SK-N-SH (cell line): ENCODE results near the gene CLEC4G. TPM values are rescaled to one million over a fixed set of nuclear protein-coding genes. Genes with fewer than 3 reads are reported as not detected.

Experiments
- CTCF ChIA-PET: fragments of 300-600, 350-600 bp; formaldehyde crosslinking; extraction: SDS; loops from one replicate; lab custom pipeline; 2021; lab: Yijun Ruan, JAX
- POLR2A ChIA-PET: fragments of 350-600 bp; sonication (Branson Sonifier 250); formaldehyde crosslinking; extraction: SDS; loops from one replicate; lab custom pipeline; 2020; ENCODE audit warnings: antibody characterized with exemption, inconsistent platforms; lab: Yijun Ruan, JAX
- DNase-seq: peaks from one replicate; pipeline ENCODE4 v3.0.0; 2012
- H2AFZ ChIP-seq: fragments of 200-600 bp; sonication (generic); 2 replicates; pipeline ENCODE4 v1.8.1; 2016; ENCODE audit warnings: antibody characterized with exemption, mild to moderate bottlenecking, low read depth
- H3F3A ChIP-seq: fragments of 200-600 bp; sonication (generic); replicated peaks from 2 replicates; pipeline ENCODE3; 2016; ENCODE audit warnings: antibody characterized with exemption, mild to moderate bottlenecking; ENCODE audit not compliant: insufficient read depth
- H3K27ac ChIP-seq, 2 experiments: fragments of 200-500 bp in 1 of 2; fragments of 200-600 bp in 1 of 2; sonication (Bioruptor generic) in 1 of 2; sonication (generic), shearing (Covaris generic) in 1 of 2; 2 replicates each; pipeline versions ENCODE4 v1.5.1 to v1.6.1; 2014 to 2016; ENCODE audit warnings: low read depth in 2 of 2, inconsistent platforms in 1 of 2, low read length in 1 of 2, mild to moderate bottlenecking in 1 of 2, mixed read lengths in 1 of 2
- H3K27me3 ChIP-seq: fragments of 200-600 bp; sonication (generic), shearing (Covaris generic); 2 replicates; pipeline ENCODE4 v1.6.1; 2016; ENCODE audit warnings: mixed run types; ENCODE audit not compliant: insufficient read depth
- H3K36me3 ChIP-seq, 2 experiments: fragments of 200-500 bp in 1 of 2; fragments of 200-600 bp in 1 of 2; sonication (Bioruptor generic) in 1 of 2; sonication (generic) in 1 of 2; replicated peaks in 1 of 2; 2 replicates each; pipeline versions ENCODE3 to v1.5.1; 2014 to 2016; ENCODE audit warnings: low read length in 1 of 2, mild to moderate bottlenecking in 1 of 2; ENCODE audit not compliant: insufficient read depth in 2 of 2, control insufficient read depth in 1 of 2
- H3K4me1 ChIP-seq, 2 experiments: fragments of 200-500 bp in 1 of 2; fragments of 200-600 bp in 1 of 2; sonication (Bioruptor generic) in 1 of 2; sonication (generic), shearing (Covaris generic) in 1 of 2; 2 replicates each; pipeline versions ENCODE4 v1.5.1 to v1.6.1; 2014 to 2016; ENCODE audit warnings: low read depth in 1 of 2, low read length in 1 of 2, mixed run types in 1 of 2; ENCODE audit not compliant: insufficient read depth in 2 of 2, control insufficient read depth in 1 of 2
- H3K4me2 ChIP-seq: fragments of 200-600 bp; sonication (generic), shearing (Covaris generic); 2 replicates; pipeline ENCODE4 v1.6.1; 2017; ENCODE audit warnings: mixed run types
- H3K4me3 ChIP-seq, 2 experiments: fragments of 200-500 bp in 1 of 2; fragments of 200-600 bp in 1 of 2; sonication (Bioruptor generic) in 1 of 2; sonication (generic), shearing (Covaris generic) in 1 of 2; 2 replicates each; pipeline versions ENCODE4 v1.5.1 to v1.8.1; 2014 to 2016; ENCODE audit warnings: low read depth in 2 of 2, inconsistent platforms in 1 of 2, low read length in 1 of 2, mild to moderate bottlenecking in 1 of 2, mixed read lengths in 1 of 2, moderate library complexity in 1 of 2
- H3K79me2 ChIP-seq: fragments of 200-600 bp; sonication (generic); 2 replicates; pipeline ENCODE4 v1.8.1; 2017; ENCODE audit warnings: mild to moderate bottlenecking; ENCODE audit not compliant: insufficient read depth
- H3K9ac ChIP-seq: fragments of 200-600 bp; sonication (generic); 2 replicates; pipeline ENCODE4 v1.6.1; 2017; ENCODE audit warnings: mixed run types
- H3K9me2 ChIP-seq: fragments of 200-600 bp; sonication (generic); 2 replicates; pipeline ENCODE4 v1.6.1; 2017; ENCODE audit warnings: mixed run types
- H3K9me3 ChIP-seq: fragments of 200-600 bp; sonication (generic); 2 replicates; pipeline ENCODE4 v1.6.1; 2017; ENCODE audit warnings: mixed run types, mild to moderate bottlenecking, moderate library complexity
- H4K20me1 ChIP-seq: fragments of 200-600 bp; sonication (generic); 2 replicates; pipeline ENCODE4 v1.6.1; 2017; ENCODE audit warnings: mild to moderate bottlenecking, mixed run types; ENCODE audit not compliant: insufficient read depth
- ELF1 ChIP-seq: IDR thresholded peaks from 2 replicates; pipeline ENCODE4 v1.4.0; 2012
- EP300 ChIP-seq, 2 experiments: IDR thresholded peaks; 2 replicates each; pipeline versions ENCODE4 v1.4.0 to v1.6.1; 2012; ENCODE audit warnings: borderline replicate concordance in 1 of 2, low read depth in 1 of 2, low read length in 1 of 2
- FOSL2 ChIP-seq: IDR thresholded peaks from 2 replicates; pipeline ENCODE4 v1.4.0; 2012; ENCODE audit warnings: low read depth, mild to moderate bottlenecking, moderate library complexity, borderline replicate concordance
- FOXM1 ChIP-seq: IDR thresholded peaks from 2 replicates; pipeline ENCODE4 v1.4.0; 2012; ENCODE audit warnings: low read depth, mild to moderate bottlenecking
- GABPA ChIP-seq: IDR thresholded peaks from 2 replicates; pipeline ENCODE4 v1.4.0; 2012; ENCODE audit warnings: low read depth, mild to moderate bottlenecking
- JUND ChIP-seq: IDR thresholded peaks from 2 replicates; pipeline ENCODE4 v1.4.0; 2012
- MAX ChIP-seq: IDR thresholded peaks from 2 replicates; pipeline ENCODE4 v1.4.0; 2012; ENCODE audit warnings: low read depth
- NFIC ChIP-seq: IDR thresholded peaks from 2 replicates; pipeline ENCODE4 v1.4.0; 2012; ENCODE audit warnings: borderline replicate concordance
- NRF1 ChIP-seq: IDR thresholded peaks from 2 replicates; pipeline ENCODE4 v1.6.1; 2012; ENCODE audit warnings: low read depth, mild to moderate bottlenecking, low read length
- POLR2AphosphoS5 ChIP-seq: IDR thresholded peaks from 2 replicates; pipeline ENCODE4 v1.6.1; 2012; ENCODE audit warnings: low read depth, low read length
- REST ChIP-seq: IDR thresholded peaks from 2 replicates; pipeline ENCODE4 v1.6.1; 2012; ENCODE audit warnings: mild to moderate bottlenecking, low read depth, low read length, moderate library complexity
- RFX5 ChIP-seq: IDR thresholded peaks from 2 replicates; pipeline ENCODE4 v1.6.1; 2012; ENCODE audit warnings: mild to moderate bottlenecking, improper control_type of control experiment, low read length
- SIN3A ChIP-seq: IDR thresholded peaks from 2 replicates; pipeline ENCODE4 v1.6.1; 2012; ENCODE audit warnings: low read depth, mild to moderate bottlenecking, low read length, moderate library complexity, borderline replicate concordance
- TCF12 ChIP-seq: IDR thresholded peaks from 2 replicates; pipeline ENCODE4 v1.4.0; 2012
- TEAD4 ChIP-seq: IDR thresholded peaks from 2 replicates; pipeline ENCODE4 v1.4.0; 2012; ENCODE audit warnings: mild to moderate bottlenecking, borderline replicate concordance; ENCODE audit not compliant: insufficient read depth
- polyA plus RNA-seq, 3 experiments: library from polyadenylated mRNA; depleted of rRNA; stranded (reverse); fragments of >200 nt; gene quantifications; 2 replicates each; pipeline ENCODE4 v1.2.3, GENCODE V29; 2012
- TF ChIP-seq, protein P1 (sequence below): fragments of 150-350 bp; IDR thresholded peaks from 2 replicates; pipeline ENCODE4 v1.6.1; 2016; ENCODE audit warnings: mild to moderate bottlenecking, low read depth, low read length
- TF ChIP-seq, protein P2 (sequence below): IDR thresholded peaks from 2 replicates; pipeline ENCODE4 v1.4.0; 2012; ENCODE audit warnings: low read depth, borderline replicate concordance
- TF ChIP-seq, protein P3 (sequence below): IDR thresholded peaks from 2 replicates; pipeline ENCODE4 v1.4.0; 2012; ENCODE audit warnings: low read depth, borderline replicate concordance
- TF ChIP-seq, protein P4 (sequence below): IDR thresholded peaks from 2 replicates; pipeline ENCODE4; 2012

Gene CLEC4G
- polyA plus RNA-seq, 1 of the 3 experiments (the other 2 are of a cell fraction): not detected

GRCh38 chr19:7692417-7693088 lies 39.4 kb downstream of the CLEC4G start (continued):
- TF ChIP-seq, protein P1, sequence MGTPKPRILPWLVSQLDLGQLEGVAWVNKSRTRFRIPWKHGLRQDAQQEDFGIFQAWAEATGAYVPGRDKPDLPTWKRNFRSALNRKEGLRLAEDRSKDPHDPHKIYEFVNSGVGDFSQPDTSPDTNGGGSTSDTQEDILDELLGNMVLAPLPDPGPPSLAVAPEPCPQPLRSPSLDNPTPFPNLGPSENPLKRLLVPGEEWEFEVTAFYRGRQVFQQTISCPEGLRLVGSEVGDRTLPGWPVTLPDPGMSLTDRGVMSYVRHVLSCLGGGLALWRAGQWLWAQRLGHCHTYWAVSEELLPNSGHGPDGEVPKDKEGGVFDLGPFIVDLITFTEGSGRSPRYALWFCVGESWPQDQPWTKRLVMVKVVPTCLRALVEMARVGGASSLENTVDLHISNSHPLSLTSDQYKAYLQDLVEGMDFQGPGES: no peak
- TF ChIP-seq GABPA: no peak
- no peak for TF ChIP-seq JUND
- no peak for TF ChIP-seq ELF1
- no peak for TF ChIP-seq RFX5
- TF ChIP-seq NFIC: no peak
- no peak for TF ChIP-seq POLR2AphosphoS5
- TF ChIP-seq, protein P2, sequence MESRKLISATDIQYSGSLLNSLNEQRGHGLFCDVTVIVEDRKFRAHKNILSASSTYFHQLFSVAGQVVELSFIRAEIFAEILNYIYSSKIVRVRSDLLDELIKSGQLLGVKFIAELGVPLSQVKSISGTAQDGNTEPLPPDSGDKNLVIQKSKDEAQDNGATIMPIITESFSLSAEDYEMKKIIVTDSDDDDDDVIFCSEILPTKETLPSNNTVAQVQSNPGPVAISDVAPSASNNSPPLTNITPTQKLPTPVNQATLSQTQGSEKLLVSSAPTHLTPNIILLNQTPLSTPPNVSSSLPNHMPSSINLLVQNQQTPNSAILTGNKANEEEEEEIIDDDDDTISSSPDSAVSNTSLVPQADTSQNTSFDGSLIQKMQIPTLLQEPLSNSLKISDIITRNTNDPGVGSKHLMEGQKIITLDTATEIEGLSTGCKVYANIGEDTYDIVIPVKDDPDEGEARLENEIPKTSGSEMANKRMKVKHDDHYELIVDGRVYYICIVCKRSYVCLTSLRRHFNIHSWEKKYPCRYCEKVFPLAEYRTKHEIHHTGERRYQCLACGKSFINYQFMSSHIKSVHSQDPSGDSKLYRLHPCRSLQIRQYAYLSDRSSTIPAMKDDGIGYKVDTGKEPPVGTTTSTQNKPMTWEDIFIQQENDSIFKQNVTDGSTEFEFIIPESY: no peak
- TF ChIP-seq EP300 (IDR thresholded peaks at IDR 0.05; ENCODE audit: borderline replicate concordance in 1 of 2, low read depth in 1 of 2, low read length in 1 of 2): no peak
- TF ChIP-seq, protein P3, sequence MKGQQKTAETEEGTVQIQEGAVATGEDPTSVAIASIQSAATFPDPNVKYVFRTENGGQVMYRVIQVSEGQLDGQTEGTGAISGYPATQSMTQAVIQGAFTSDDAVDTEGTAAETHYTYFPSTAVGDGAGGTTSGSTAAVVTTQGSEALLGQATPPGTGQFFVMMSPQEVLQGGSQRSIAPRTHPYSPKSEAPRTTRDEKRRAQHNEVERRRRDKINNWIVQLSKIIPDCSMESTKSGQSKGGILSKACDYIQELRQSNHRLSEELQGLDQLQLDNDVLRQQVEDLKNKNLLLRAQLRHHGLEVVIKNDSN: no peak

GRCh38 chr19:7691497-7691896 lies 40.4 kb downstream of the CLEC4G start:
- CTCF ChIA-PET: no interaction called here

More at GRCh38 chr19:7691497-7691896, 40.4 kb downstream of the CLEC4G start:
- no peaks in the 10 kb centered on the region for H3K4me1 ChIP-seq
- no peaks in the 10 kb centered on the region for H3K79me2 ChIP-seq
- POLR2A ChIA-PET: no interaction called here
- H4K20me1 ChIP-seq: no peaks in the 10 kb centered on the region
- H3K9ac ChIP-seq: no peak overlapping the region
- H3K4me3 ChIP-seq: no peak overlapping the region
- H3K9me3 ChIP-seq: no peaks in the 10 kb centered on the region
- peaks cover 53% of the 10 kb centered on the region for H3K27me3 ChIP-seq
- DNase-seq: no peak
- no peak overlapping the region for H3K4me2 ChIP-seq
- H2AFZ ChIP-seq: no peak overlapping the region
- H3F3A ChIP-seq: no peaks in the 10 kb centered on the region
- TF ChIP-seq MAX (no peak), TEAD4 (no peak), NFIC (no peak), FOXM1 (no peak), TCF12 (no peak), REST (no peak), NRF1 (no peak), FOSL2 (no peak), SIN3A (no peak)
- TF ChIP-seq, protein P4, sequence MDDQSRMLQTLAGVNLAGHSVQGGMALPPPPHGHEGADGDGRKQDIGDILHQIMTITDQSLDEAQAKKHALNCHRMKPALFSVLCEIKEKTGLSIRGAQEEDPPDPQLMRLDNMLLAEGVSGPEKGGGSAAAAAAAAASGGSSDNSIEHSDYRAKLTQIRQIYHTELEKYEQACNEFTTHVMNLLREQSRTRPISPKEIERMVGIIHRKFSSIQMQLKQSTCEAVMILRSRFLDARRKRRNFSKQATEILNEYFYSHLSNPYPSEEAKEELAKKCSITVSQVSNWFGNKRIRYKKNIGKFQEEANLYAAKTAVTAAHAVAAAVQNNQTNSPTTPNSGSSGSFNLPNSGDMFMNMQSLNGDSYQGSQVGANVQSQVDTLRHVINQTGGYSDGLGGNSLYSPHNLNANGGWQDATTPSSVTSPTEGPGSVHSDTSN: no peak
- TF ChIP-seq, protein P2: no peak
- H3K36me3 ChIP-seq: no peaks in the 10 kb centered on the region
- H3K27ac ChIP-seq: no peak overlapping the region
- no peaks in the 10 kb centered on the region for H3K9me2 ChIP-seq
